Measurements from ENCODE around the gene SGCG. TPM values are rescaled to one million over a fixed set of nuclear protein-coding genes. Genes with fewer than 3 reads are reported as not detected.
A peak's percentile ranks its signal among the peaks of the same experiment; 100 is the strongest.

Gene SGCG
- total and polyA plus RNA-seq, 10 of the 15 experiments (the other 5 are each of a cell fraction or from before 2014, with no cell fraction given) = not detected

GRCh38 chr13:23159205-23159759 is 21.5 kb upstream of the SGCG start:
- in situ Hi-C loops (cut with MboI) = no loop called here
- H3K36me3 ChIP-seq (ENCODE audit: control insufficient read depth in 2 of 2, insufficient read depth in 2 of 2, low read length in 1 of 2) = no peaks in the 10 kb centered on the region
- no peak overlapping the region for H3K9ac ChIP-seq (ENCODE audit: control insufficient read depth, insufficient read depth, low read length)
- CTCF ChIA-PET = interaction anchor here (1.3 kb wide), 1 partner anchor 9 kb away, joined by 3 read pairs; no protein-coding TSS in a partner anchor
- 10% methylated on average over 24 of the region's 25 CpGs for WGBS (ENCODE audit: insufficient coverage, insufficient replicate concordance, low lambda C conversion rate, missing lambda C conversion rate)
- no peaks in the 10 kb centered on the region for H3K79me2 ChIP-seq (ENCODE audit: control insufficient read depth, insufficient read depth, low read length)
- DNase-seq (ENCODE audit: low read depth, low spot score) = no peak
- H3K9me3 ChIP-seq (replicated peaks; ENCODE audit: control insufficient read depth, insufficient read depth, low read length) = no peaks in the 10 kb centered on the region
- no peaks in the 10 kb centered on the region for H4K20me1 ChIP-seq (ENCODE audit: control insufficient read depth, insufficient read depth)
- SMC1A ChIA-PET (ENCODE audit: uncharacterized antibody, unreplicated experiment) = no interaction called here
- no peaks in the 10 kb centered on the region for H3K4me1 ChIP-seq (ENCODE audit: control insufficient read depth, insufficient read depth, low read length)
- H3K4me2 ChIP-seq (ENCODE audit: control insufficient read depth, insufficient read depth) = no peak overlapping the region
- no peak for FAIRE-seq
- H2AFZ ChIP-seq (ENCODE audit: control insufficient read depth, low read depth, low read length) = no peak overlapping the region
- POLR2A ChIA-PET = no interaction called here
- no TSS peak for BruUV-seq (replicated peaks)
- peak; percentile 50; the same call in 1 of the 3 replicates for ATAC-seq
- H3K4me3 ChIP-seq = no peak overlapping the region
- H3K27me3 ChIP-seq (replicated peaks in 1 of 2; ENCODE audit: control insufficient read depth in 2 of 2, insufficient read depth in 2 of 2, low read length in 1 of 2) = peaks cover 0 to 4% of the 10 kb centered on the region in 2 experiments; a peak in 2 of 4 replicates
- no peak overlapping the region for H3K27ac ChIP-seq (ENCODE audit: control insufficient read depth, insufficient read depth)
- TF ChIP-seq RAD21 (IDR thresholded peaks at IDR 0.05; ENCODE audit: insufficient read depth, low read depth, low read length) (peak; percentile 17; the same call in 1 of the 2 replicates), BCLAF1 (IDR thresholded peaks at IDR 0.05) (no peak), CTCF (IDR thresholded peaks at IDR 0.05 in 2 of 3, conservative IDR thresholded peaks at IDR 0.05 in 1 of 3; ENCODE audit: control insufficient read depth in 2 of 3, extremely low read depth in 1 of 3, insufficient read depth in 1 of 3, low read depth in 3 of 3, low read length in 3 of 3) (peak; percentile 25 to 45 (median 30); a peak in 5 of 6 replicates), SUPT20H (IDR thresholded peaks at IDR 0.05; ENCODE audit: borderline replicate concordance, control insufficient read depth, low read depth, low read length) (no peak), TARDBP (IDR thresholded peaks at IDR 0.05; ENCODE audit: borderline replicate concordance) (no peak)
- RAD21 ChIA-PET (ENCODE audit: unreplicated experiment) = no interaction called here
- intact Hi-C loops (cut with micrococcal nuclease; ENCODE audit: unreplicated experiment) = loop anchor here (5.0 kb wide), 1 partner anchor 357 kb away; no protein-coding TSS in a partner anchor

All from GM12878 (cell line).